Smooth muscle cell (in vitro differentiated cells): ENCODE data around the gene C10orf143. TPM values are rescaled to one million over a fixed set of nuclear protein-coding genes. Genes with fewer than 3 reads are reported as not detected.

Source experiments
- DNase-seq: peaks from one replicate; lab custom pipeline; 2025; ENCODE audit not compliant: unreplicated experiment; lab: John Stamatoyannopoulos, UW
- H2AFZ ChIP-seq: fragments of 200-600 bp; sonication (generic); 2 replicates; pipeline ENCODE4 v1.6.0; 2016; ENCODE audit warnings: antibody characterized with exemption, low read depth, mild to moderate bottlenecking
- H3F3A ChIP-seq: fragments of 200-600 bp; sonication (generic); 2 replicates; pipeline ENCODE4 v1.6.0; 2017; ENCODE audit warnings: antibody characterized with exemption, low read depth
- H3K27ac ChIP-seq: fragments of 200-600 bp; sonication (generic); 2 replicates; pipeline ENCODE4 v1.5.1; 2016; ENCODE audit warnings: low read depth, mild to moderate bottlenecking
- H3K27me3 ChIP-seq: fragments of 200-600 bp; sonication (generic); 2 replicates; pipeline ENCODE4 v1.6.1; 2016; ENCODE audit warnings: low read depth, mild to moderate bottlenecking
- H3K36me3 ChIP-seq: fragments of 200-600 bp; sonication (generic); 2 replicates; pipeline ENCODE4 v1.5.1; 2016; ENCODE audit warnings: low read depth
- H3K4me1 ChIP-seq: fragments of 200-600 bp; sonication (generic); 2 replicates; pipeline ENCODE4 v1.5.1; 2016; ENCODE audit warnings: low read depth
- H3K4me2 ChIP-seq: fragments of 200-600 bp; sonication (generic); 2 replicates; pipeline ENCODE4 v1.6.0; 2016; ENCODE audit warnings: mild to moderate bottlenecking
- H3K4me3 ChIP-seq: fragments of 200-600 bp; sonication (generic); 2 replicates; pipeline ENCODE4 v1.5.1; 2016; ENCODE audit warnings: mild to moderate bottlenecking
- H3K79me2 ChIP-seq: fragments of 200-600 bp; sonication (generic); 2 replicates; pipeline ENCODE4 v1.6.0; 2016; ENCODE audit warnings: low read depth, mild to moderate bottlenecking
- H3K9ac ChIP-seq: fragments of 200-600 bp; sonication (generic); 2 replicates; pipeline ENCODE4 v1.6.0; 2016; ENCODE audit warnings: low read depth
- H3K9me3 ChIP-seq: fragments of 200-600 bp; sonication (generic); replicated peaks from 2 replicates; pipeline ENCODE4 v1.5.1; 2016; ENCODE audit warnings: low read depth
- H4K20me1 ChIP-seq: fragments of 200-600 bp; sonication (generic); 2 replicates; pipeline ENCODE4 v1.6.0; 2016; ENCODE audit warnings: low read depth
- WGBS: methylation state at CpG from one replicate; pipeline ENCODE4 v1.1.7; 2016; ENCODE audit warnings: low lambda C conversion rate; 5-methylcytosine and 5-hydroxymethylcytosine counted together
- polyA plus RNA-seq: library from polyadenylated mRNA; unstranded; fragments of >200 nt; fragmentation: Nextera tagmentation; extraction: Ambion mirVana; gene quantifications from 2 replicates; pipeline ENCODE4 v1.2.1, GENCODE V29; 2016
- total RNA-seq: library from RNA; depleted of rRNA; stranded (reverse); fragments of >200 nt; gene quantifications from 2 replicates; pipeline ENCODE4 v1.2.3, GENCODE V29; 2014
- TF ChIP-seq, protein P1 (sequence below): fragments of 200-600 bp; sonication (generic); IDR thresholded peaks from 2 replicates; pipeline ENCODE4 v1.5.1; 2017; ENCODE audit warnings: borderline replicate concordance, mild to moderate bottlenecking, antibody characterized with exemption; ENCODE audit not compliant: insufficient read depth, poor library complexity, severe bottlenecking

The C10orf143 gene
- total and polyA plus RNA-seq, 2 experiments from 2014 or later = 2.0 TPM; not detected in 1

DNA sequence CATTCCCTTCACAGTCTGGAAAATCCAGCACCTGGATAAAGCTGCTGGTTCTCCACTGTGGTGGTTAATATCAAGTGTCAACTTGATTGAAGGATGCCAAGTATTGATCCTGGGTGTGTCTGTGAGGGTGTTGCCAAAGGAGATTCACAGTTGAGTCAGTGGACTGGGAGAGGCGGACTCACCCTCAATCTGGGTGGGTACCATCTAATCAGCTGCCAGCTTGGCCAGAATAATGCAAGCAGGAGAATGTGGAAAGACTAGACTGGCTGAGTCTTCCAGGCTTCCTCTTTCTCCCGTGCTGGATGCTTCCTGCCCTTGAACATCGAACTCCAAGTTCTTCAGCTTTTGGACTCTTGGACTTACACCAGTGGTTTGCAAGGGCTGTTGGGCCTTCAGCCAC is 48.4 kb downstream of the C10orf143 start:
- H3K27me3 ChIP-seq = no peaks in the 10 kb centered on the region
- H3K27ac ChIP-seq = no peak overlapping the region
- H3K9me3 ChIP-seq = no peaks in the 10 kb centered on the region
- TF ChIP-seq, protein P1, sequence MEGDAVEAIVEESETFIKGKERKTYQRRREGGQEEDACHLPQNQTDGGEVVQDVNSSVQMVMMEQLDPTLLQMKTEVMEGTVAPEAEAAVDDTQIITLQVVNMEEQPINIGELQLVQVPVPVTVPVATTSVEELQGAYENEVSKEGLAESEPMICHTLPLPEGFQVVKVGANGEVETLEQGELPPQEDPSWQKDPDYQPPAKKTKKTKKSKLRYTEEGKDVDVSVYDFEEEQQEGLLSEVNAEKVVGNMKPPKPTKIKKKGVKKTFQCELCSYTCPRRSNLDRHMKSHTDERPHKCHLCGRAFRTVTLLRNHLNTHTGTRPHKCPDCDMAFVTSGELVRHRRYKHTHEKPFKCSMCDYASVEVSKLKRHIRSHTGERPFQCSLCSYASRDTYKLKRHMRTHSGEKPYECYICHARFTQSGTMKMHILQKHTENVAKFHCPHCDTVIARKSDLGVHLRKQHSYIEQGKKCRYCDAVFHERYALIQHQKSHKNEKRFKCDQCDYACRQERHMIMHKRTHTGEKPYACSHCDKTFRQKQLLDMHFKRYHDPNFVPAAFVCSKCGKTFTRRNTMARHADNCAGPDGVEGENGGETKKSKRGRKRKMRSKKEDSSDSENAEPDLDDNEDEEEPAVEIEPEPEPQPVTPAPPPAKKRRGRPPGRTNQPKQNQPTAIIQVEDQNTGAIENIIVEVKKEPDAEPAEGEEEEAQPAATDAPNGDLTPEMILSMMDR = no peak
- no peak overlapping the region for H3K9ac ChIP-seq
- H3F3A ChIP-seq = no peaks in the 10 kb centered on the region
- no peaks in the 10 kb centered on the region for H4K20me1 ChIP-seq
- 88% methylated on average over 3 of the region's 3 CpGs for WGBS
- no peaks in the 10 kb centered on the region for H3K79me2 ChIP-seq
- H3K4me3 ChIP-seq = no peak overlapping the region
- H2AFZ ChIP-seq = no peak overlapping the region
- no peaks in the 10 kb centered on the region for H3K4me1 ChIP-seq
- DNase-seq = no peak
- H3K36me3 ChIP-seq = no peaks in the 10 kb centered on the region
- H3K4me2 ChIP-seq = no peak overlapping the region

DNA sequence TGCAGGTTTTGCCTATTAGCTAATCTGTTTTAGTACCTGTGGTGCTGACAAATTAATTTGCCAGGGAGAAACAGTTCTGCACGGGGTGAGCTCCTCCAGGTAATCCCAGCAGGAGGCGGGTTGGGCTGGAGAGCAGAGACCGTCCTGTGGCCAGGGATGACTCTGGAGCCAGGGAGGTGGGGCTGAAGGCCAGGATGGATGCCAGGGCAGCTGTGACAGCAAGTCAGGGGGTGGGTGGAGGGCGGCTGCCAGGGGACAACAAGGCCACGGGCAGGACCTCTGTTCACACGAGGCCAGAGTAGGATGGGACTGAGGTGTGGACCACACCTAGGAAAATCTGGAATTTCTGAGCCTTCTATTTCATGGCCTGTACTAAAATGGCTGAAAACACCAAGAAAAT is 48.9 kb downstream of the C10orf143 start:
- no peaks in the 10 kb centered on the region for H3K9me3 ChIP-seq
- TF ChIP-seq, protein P1 = no peak
- no peak overlapping the region for H3K4me2 ChIP-seq
- no peaks in the 10 kb centered on the region for H3K4me1 ChIP-seq
- H3F3A ChIP-seq = no peaks in the 10 kb centered on the region
- DNase-seq = no peak
- H4K20me1 ChIP-seq = no peaks in the 10 kb centered on the region
- 74% methylated on average over 3 of the region's 6 CpGs for WGBS
- H3K27ac ChIP-seq = no peak overlapping the region
- no peak overlapping the region for H3K4me3 ChIP-seq
- no peaks in the 10 kb centered on the region for H3K27me3 ChIP-seq
- no peak overlapping the region for H3K9ac ChIP-seq
- H2AFZ ChIP-seq = no peak overlapping the region
- H3K79me2 ChIP-seq = no peaks in the 10 kb centered on the region
- H3K36me3 ChIP-seq = no peaks in the 10 kb centered on the region

DNA sequence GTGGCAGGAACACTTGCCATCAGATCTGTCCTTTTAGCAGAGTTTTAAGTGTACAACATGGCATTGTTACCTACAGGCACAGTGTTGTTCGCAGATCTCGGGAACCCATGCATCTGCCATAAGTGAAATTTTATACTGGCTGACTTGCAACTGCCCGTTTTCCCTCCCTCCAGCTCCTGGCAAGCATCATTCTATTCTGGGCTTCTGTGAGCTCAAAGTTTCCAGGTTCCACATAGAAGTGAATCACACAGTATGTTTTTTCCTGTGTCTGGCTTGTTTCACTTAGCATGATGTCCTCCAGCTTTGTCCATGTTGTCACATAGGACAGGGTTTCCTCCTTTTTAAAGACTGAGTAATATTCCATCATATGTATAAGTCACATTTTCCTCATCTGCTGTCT is 56.6 kb downstream of the C10orf143 start:
- TF ChIP-seq, protein P1 = no peak
- Histone ChIP-seq H3K9me3 (no peaks in the 10 kb centered on the region), H3K4me1 (no peaks in the 10 kb centered on the region), H3K36me3 (no peaks in the 10 kb centered on the region), H3K4me2 (no peak overlapping the region), H3K27ac (no peak overlapping the region), H3F3A (no peaks in the 10 kb centered on the region), H3K27me3 (no peaks in the 10 kb centered on the region), H3K9ac (no peak overlapping the region), H2AFZ (no peak overlapping the region), H3K4me3 (no peak overlapping the region), H3K79me2 (no peaks in the 10 kb centered on the region), H4K20me1 (no peaks in the 10 kb centered on the region)
- DNase-seq = no peak
- WGBS = 96% methylated on average over 3 of the region's 3 CpGs

DNA sequence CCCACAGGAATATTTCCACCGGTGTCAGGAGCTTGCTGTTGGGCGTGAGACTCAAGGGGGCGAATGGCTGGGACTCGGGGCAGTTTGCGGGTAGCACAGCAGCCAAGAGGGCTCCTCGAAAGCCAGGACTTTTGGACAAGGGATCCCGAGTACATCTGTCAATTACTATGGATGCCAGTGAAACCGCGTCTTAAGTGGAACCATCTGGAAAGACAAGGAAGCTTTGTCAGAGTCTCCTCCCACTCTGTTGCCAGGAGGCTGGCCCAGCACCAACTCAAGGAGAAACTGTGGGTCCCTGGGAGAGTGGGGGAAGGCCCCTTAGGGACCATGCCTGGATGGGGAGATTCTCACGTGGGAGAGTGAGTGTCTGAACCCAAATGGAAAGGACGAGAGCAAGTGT is 57.1 kb downstream of the C10orf143 start:
- Histone ChIP-seq H3F3A (no peaks in the 10 kb centered on the region), H3K36me3 (no peaks in the 10 kb centered on the region), H2AFZ (no peak overlapping the region), H3K79me2 (no peaks in the 10 kb centered on the region), H3K9ac (no peak overlapping the region), H3K4me1 (no peaks in the 10 kb centered on the region), H3K27ac (no peak overlapping the region), H3K9me3 (no peaks in the 10 kb centered on the region), H4K20me1 (no peaks in the 10 kb centered on the region), H3K4me3 (no peak overlapping the region), H3K4me2 (no peak overlapping the region), H3K27me3 (no peaks in the 10 kb centered on the region)
- no peak for DNase-seq
- 86% methylated on average over 11 of the region's 11 CpGs for WGBS
- TF ChIP-seq, protein P1 = no peak
